ENCODE results near the gene ADIPOR2.

ADIPOR2 gene

DNA sequence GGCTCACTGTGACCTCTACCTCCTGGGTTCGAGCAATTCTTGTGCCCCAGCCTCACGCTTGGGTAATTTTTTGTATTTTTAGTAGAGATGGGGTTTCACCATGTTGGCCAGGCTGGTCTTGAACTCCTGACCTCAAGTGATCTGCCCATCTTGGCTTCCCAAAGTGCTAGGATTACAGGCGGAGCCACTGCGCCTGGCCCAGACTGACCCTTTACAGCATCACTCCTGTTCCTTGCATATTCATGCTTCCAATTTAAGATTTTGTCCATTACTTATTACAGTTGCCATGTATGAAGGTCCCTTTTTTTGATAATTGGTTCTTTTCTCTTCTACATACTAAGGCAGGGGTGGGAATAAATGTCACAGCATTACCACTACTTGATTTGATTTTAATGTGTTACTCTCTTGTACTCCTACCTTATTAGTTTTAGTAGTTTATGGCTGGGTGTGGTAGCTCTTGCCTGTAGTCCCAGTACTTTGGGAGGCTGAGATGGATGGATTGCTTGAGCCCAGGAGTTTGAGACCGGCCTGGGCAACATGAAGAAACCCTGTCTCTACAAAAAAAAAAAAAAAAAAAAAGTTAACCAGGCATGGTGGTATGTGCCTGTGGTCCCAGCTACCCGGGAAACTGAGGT is 46.9 kb downstream of the ADIPOR2 start:
- DNase-seq, result no peak

DNA sequence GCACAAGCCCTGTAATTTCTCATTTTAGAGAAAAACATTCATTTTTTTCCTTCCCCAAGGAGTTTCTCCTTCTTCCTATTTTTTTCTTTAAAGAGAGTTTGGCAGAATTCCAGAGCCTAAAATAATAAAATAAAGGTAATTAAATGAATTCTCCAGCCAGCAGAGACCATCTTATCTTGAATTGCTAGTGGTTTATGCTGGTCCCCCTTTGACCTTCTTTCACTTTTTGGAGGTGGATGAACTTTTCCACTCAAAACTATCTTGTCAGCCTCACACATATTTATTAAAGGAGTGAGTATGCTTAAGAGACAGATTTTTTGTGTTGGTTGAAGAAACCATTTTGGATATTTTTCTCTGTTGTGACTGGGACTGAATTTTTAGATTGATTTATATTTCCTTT is 47.6 kb downstream of the ADIPOR2 start:
- DNase-seq, result no peak

DNA sequence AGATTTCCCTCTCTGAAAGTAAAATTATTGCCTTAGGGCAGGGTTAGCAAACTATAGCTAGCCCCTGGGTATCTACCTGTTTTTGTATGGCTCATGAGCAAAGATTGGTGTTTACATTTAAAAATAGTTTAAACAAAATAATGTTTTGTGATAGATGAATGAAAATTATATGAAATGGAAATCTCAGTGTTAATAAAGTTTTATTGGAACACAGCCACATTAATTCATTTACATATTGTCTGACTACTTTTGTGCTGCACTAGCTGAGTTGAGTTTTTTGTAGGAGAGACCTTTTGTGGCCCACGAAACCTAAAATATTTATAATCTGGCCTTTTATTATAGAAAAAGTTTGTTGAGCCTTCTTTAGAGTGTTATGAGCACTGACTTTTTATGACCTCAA is 48.5 kb downstream of the ADIPOR2 start:
- DNase-seq, result no peak

DNA sequence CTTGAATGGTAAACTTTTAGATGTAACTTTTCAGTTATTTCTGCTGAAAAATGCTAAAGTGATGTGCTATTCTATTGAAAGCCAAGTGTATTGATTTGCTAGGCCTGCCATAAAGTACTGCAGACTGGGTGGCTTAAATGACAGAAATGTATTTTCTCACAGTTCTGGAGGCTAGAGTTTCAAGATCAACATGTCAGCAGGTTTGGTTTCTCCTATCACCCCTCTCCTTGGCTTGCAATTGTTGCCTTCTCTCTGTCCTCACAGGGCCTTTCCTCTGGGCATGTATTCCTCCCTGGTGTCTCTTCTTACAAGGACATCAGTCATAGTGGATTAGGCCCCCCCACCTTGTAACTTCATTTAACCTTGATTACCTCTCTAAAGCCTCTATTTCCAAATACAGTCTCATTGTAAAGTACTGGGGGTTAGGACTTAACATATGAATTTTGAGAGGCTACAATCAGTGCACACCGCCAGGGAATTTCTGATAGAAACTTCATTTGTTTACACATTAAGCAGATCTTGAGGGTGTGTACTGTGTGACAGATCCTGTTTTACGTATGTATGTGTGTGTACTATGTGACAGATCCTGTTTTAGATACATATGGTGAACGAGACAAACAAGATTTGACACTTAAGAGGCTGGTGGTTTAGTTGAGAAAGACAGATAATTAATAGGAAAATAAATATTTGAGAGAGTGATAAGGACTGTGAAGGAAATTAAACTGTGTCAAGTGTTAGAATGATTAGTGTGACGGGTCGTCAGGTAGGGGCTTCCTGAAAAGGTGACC is 49.5 kb downstream of the ADIPOR2 start:
- DNase-seq, result no peak

DNA sequence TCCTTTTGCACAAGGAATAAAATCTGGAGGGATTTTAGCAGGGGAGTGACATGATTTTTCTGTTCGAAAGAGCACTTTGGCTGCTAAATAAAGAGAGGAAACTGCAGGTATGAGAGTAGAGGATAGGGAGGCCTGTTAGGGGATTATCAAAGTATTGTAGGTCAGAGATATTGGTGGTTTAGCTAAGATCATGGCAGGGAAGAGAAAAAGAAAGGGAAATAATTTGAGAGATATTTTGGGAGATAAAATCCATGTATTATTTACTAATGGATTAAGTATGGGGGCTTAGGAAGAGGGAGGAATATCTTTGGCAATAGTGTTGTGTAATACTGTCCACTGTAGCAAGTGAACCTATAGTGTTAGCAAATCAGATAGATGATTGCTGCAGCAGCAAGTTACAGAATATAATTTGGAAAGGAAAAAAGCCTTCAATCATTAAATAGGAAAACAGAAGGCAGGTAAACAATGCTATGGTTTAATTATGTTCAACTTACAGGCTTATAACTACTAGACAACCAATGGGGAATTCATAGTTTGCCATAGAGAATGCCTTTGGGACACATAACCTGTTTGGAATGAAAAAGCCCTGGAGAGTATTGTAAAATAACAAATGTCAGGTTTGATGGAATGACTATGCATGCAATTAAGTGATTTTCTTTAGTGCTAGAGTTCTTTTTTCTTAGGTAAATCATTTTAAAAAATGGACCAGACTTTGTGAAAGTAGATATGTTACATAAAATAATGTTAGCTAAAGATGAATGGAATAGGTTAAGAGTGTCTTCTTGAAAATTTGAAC is 50.5 kb downstream of the ADIPOR2 start:
- no peak for DNase-seq

DNA sequence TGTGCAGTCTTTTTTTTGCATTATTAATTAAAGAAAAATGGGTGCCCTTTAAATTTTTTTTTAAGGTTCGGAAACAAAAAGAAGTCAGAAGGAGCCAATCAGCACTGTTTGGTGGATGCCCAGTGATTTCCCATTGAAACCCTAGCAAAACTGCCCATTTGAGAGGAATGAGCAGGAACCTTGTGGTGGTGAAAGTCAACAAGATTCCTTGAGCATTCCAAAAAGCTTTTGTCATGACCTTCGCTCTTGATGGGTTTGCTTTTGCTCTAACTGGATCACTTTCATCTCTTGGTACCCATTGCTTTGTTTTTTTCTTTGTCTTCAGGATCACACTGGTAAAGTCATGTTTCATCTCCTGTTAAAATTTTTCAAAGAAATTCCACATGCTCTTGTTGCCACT is 54.1 kb downstream of the ADIPOR2 start:
- no peak for DNase-seq

DNA sequence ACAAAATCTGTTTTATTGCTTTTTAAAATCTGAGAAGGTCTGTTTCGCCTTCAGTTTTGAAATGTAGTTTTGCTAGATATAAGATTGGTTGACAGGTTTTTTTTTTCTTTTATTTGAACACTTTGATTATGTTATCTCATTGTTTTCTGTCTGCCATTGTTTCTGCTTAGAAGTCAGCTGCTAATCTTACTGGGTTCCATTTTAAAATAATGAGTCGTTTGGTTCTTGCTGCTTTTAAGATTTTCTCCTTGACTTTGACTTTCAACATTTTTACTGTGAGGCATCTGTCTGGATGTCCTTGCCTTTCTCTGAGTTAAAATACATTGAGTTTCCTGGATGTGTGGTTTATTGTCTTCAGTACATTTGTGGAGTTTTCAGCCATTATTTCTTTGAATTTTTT is 56.7 kb downstream of the ADIPOR2 start:
- DNase-seq, result no peak

DNA sequence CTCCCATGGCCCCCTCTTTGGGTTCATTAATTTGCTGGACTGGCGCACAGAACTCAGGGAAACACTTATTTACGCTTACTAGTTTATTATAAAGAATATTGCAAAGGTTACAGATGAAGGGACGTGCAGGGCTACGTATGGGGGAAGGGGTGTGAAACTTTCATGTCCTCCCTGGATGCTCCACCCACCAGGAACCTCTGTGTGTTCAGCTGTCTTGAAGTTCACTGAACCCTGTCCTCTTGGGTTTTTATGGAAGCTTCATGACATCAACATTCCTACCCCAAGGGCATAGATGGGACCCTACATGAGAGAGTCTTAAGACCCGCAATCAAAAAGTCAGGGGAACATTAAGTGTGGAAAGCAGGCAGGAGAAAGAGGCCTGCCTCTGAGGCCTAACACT is 58.1 kb downstream of the ADIPOR2 start:
- DNase-seq, result no peak

DNA sequence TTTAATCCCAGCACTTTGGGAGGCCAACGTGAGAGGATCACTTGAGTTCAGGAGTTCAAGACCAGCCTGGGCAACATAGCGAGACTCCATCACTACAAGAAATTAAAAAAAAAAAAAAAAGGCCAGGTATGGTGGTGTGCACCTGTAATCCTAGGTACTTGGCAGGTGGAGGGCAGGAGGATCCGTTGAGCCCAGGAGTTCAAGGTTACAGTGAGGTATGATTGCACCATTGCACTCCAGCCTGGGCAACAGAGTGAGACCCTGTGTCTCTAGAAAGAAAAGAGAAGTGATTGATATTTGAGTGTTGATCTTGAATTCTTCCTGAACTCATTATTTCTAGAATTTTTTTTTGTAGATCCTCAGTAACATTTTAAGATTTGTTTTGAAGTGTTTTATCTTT is 59.4 kb downstream of the ADIPOR2 start:
- DNase-seq, result no peak

DNA sequence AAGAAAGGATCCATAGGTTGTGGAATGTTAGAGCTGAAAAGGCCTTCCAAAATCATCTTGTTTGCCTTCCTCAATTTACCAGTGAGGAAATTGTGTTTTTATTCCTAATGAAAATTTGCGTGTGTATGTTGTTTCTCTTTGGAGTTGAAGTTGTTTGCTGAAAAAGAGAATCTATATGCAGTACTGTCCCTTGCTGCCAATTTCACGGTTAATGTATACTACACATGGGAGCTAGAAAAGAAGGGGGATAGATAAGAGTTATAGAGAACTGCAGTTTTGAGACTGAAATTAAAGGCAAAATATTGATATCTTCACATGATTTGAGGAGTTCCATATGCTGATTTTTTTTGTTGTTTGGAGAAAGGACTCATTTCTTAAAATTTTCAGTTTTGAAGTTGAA is 67.5 kb downstream of the ADIPOR2 start:
- no peak for DNase-seq

DNA sequence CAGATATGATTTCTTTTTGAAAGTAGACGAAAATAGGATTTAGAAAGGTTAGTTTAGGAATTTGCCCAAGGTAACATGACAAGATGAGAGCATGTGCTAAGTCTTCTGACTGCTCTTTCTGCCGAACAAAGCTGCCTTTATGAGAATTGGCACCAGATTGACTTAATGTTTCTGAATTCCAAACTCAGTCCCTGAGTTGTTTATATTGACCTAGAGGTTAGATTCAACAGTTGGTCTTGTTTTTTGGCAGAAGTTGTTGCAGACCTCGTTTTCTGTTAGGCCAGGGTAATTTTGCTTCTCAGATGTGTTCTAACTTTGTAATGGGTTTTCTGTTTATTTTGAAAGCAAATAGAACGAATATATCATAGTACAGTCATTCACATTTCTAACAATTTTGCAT is 68.0 kb downstream of the ADIPOR2 start:
- no peak for DNase-seq

DNA sequence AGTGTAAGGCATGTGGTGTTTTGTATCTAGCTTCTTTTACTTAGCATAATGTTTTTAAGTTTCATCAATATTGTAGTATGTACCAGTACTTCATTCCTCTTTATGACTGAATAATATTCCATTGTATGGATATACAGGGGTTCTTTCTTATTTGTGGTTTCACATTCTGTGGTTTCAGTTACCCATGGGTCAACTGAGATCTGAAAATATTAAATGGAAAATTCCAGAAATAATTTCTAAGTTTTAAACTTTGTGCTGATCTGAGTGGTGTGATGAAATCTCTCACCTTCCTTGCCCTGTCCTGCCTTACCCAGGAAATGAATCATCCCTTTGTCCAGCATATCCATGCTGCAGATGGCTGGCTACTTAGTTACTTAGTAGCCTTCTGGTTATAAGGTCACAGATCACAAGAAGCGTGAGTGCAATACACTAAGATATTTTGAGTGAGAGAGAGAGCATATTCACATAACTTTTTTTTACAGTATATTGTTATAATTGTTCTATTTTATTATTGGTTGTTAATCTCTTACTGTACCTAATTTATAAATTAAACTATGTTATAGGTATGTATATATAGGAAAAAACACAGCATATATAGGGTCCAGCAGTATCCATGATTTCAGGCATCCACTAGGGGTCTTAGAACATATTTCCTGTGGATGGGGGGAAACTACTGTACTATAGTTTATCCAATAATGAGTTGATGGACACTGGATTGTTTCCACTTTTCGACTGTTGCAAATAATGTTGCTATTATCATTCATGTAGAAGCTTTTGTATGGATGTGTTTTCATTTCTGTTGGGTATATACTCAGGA is 69.9 kb downstream of the ADIPOR2 start:
- DNase-seq, result no peak

DNA sequence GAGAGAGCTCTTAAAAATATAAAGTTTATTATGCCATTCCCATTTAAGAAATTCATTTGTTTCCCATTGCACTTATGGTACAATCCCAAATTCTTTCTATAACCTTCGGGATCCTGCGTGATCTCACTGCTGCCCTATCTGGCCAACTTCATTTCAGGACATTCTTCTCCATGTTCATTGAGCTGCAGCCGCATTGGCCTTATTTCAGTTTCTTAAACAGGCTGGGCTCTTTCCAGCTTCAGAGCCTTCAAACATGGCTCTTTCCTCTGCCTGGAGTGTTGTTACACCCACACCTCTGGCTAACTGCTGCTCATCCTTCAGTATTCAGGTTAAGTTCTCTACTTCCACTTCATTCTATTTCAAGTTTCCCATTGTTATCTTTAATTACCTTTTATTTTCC is 71.0 kb downstream of the ADIPOR2 start:
- no peak for DNase-seq

DNA sequence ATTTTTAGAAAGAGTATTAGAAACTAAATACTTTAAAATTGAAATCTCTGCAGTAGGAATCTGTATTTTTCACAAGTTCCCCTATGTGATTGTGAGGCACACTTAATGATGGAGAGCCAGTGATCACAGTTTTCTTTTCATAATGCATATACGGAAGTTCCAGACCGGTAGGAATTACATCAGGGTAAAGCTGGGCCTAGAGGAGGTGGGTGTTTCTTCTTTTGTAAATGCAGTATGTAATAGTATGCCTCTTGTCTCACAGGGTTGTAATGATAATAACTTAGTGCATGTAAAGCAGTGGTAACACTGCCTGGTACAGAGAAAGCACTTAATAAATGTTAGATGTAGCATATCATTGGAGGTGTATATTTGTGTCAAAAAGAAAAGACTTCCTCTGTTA is 72.3 kb downstream of the ADIPOR2 start:
- no peak for DNase-seq

DNA sequence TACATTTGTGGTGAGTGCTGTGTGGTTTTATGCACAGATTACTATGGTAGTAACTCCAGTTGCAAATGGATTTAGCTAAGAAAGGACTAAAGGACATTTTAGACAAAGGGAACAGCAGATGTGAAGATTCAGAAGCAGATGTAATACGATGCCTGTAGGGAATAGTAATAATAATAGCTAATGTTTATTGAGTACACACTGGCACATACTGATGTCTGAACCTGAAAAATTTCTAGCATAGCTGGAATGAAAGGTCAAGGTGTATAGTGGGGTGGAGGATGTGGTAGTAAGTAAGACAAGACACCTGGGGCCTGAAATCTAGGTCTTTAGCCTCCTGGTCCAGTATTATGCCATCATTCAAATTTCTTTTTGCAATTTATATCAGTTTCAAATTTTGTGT is 75.2 kb downstream of the ADIPOR2 start:
- no peak for DNase-seq

DNA sequence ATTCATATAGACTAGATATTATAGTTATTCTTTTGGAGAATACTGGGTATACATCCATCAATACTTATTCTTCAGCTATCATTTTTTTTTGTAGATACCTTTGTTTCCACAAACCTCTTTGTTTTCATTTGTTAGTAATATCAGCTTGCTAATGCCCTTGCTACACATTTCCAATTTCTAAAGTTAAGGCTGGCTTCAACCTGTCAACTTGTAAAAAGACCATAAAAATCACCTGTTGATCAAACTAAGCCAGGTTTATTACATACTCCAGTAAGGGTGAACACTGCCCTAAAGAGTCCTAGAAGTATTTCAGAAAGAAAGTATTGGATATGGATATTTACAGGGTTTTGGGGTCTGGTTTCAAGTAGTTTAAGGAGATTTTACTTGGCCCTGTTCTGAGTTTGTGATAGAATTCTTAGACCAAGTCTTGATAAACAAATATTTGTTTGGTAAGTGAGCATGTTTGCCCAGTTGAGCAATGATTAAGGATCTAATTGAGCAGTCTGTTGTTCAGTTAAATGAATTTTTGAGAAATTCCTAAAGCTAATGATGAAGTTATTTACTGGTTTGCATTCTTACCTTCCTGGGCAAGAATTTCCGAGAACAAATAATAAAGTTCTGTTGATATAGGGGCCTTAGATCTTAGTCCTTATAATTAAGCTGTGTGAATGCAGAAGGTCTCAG is 76.7 kb downstream of the ADIPOR2 start:
- DNase-seq, result no peak

DNA sequence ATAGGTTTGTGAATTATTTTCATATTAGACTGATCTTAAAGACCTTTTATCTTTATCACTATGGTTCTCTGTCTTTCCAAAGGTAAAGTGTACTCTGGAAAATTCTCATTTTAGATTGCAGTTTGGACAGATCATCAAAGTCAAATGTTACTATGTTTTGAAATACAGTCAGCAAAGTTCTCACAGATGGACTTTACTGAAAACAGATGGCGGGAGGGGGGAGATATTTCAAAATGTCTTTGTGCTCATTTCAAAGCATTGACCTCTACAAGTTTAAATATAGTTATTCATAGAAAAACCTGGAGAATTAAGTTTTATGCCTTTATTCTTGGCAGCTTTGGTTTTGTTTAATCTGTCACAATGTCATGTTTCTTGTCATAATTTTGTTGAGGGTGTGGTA is 77.7 kb downstream of the ADIPOR2 start:
- DNase-seq, result no peak

DNA sequence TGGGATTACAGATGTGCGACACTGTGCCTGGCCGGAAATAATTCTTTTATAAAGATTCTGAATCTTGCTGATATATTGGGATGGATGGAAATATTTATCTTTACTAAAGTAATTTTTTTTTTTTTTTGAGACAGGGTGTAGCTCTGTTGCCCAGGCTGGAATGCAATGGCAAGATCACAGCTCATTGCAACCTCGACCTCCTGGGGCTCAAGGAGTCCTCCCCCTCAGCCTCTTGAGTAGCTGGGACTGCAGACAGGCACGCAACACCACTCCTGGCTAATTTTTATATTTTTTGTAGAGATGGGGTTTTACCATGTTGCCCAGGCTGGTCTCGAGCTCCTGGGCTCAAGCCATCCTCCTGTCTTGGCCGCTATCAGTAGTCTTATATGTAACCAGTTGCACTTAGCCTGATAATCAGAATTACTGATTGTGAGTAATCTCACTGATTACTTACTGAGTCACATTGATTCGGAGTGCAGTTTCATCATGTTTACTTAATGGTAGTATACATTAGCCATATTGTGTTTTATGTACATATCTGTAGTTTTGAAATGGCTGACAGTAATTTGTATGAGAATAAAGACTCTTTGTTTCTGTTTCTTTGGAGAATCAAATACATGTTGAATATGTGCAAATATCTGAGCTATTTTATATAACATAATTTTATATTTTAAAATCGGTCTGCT is 79.1 kb downstream of the ADIPOR2 start:
- DNase-seq, result no peak

DNA sequence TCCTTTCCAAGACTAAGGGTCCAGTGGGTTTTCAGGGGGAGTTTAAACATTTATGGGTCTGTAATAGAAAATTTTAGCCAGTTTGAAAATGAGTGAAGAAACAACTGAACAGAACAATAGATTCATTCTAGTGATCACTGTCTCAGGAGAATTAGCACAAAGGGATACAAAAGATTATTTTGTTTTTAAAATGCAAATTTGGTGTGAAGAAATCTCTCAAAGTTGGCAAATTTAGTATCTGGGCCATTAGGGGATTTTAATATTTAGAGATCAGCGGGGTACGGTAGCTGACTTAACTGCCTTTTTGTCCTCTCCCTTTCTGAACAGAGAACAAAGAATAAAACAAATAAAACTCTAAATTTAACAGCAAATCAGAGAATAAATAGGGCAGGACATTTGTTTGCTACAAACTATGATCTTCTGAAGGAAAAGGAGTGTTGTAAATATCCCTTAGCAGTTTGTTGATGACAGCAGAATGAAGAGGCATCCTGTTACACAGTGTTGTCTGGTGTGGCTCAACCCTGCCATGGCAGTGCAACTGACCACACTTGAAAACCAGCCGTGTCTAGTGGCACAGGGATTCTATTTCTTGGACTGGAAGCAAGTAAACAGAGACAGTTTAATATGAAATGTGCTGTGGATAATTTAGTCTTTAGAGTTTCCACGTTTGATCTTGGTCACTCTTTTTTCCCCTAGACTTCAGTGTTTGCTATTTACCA is 83.2 kb downstream of the ADIPOR2 start:
- no peak for DNase-seq

DNA sequence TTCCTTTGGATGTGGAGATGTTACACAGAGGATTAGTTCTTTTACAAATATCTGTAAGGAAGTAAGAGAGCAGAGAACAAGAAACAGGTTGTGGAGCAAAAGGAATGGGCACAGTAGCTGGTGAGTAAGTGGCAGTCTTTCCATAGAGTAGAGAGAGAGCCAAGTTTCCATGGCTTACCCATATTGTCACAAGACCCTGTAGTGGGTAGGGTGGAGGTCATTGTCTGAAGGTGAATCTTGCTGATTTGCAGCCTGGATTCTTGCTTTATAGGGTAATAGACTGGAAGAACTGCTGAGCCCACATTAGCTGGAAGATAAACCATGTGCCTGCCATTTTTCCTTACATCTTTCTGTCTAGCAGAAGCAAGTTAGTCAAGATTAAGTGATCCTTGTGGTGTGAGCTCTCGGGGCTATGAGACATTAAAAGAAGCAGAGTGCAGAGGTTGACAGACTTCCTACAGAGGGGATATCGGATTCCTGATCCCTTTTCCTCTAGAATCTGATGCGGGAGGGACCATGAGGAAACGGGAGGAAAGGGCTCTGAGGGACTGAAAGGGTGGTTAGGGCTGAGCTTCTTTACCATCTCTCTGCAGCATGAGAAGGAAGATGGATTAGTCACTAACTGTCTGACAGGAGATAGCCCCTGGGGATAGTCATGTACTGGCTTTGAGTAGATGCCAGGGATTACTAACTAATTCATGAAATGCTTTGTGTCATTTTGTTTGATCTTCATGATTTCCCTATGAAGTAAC is 85.5 kb downstream of the ADIPOR2 start:
- no peak for DNase-seq

All from activated CD4-positive, alpha-beta T cell treated with anti-CD3 and anti-CD28 coated beads for 4 hours (primary cell).